Endothelial cell of umbilical vein (primary cell): ENCODE data around the gene LGALS7. TPM values are rescaled to one million over a fixed set of nuclear protein-coding genes. Genes with fewer than 3 reads are reported as not detected.

Experiments
- BruUV-seq: library from RNA; stranded (reverse); fragments of 400-500 nt; replicated peaks from 2 replicates; lab custom pipeline; 2021; lab: Mats Ljungman, UMichigan
- CTCF ChIA-PET: fragments of 300-600, 350-600 bp; sonication (Branson Sonifier 250); formaldehyde crosslinking; loops from one replicate; lab custom pipeline; 2021; ENCODE audit warnings: antibody characterized with exemption, inconsistent platforms; lab: Charles Lee
- POLR2A ChIA-PET: fragments of 300-600, 350-600 bp; sonication (Branson Sonifier 250); formaldehyde crosslinking; loops from one replicate; lab custom pipeline; 2021; ENCODE audit warnings: antibody characterized with exemption, inconsistent platforms; lab: Charles Lee
- DNase-seq: peaks from one replicate; pipeline ENCODE4 v3.0.0-alpha.2; 2011; ENCODE audit warnings: low read depth, low spot score
- FAIRE-seq: peaks from 2 replicates; lab custom pipeline; 2011; peaks lifted over from hg19 to GRCh38; lab: Jason Lieb, UNC
- H2AFZ ChIP-seq: 2 replicates; pipeline ENCODE4 v1.6.0; 2012; ENCODE audit warnings: low read depth, low read length, control low read depth, inconsistent platforms
- H3K27ac ChIP-seq: 2 replicates; pipeline ENCODE4 v1.5.1; 2011; ENCODE audit warnings: low read depth, mild to moderate bottlenecking, control low read depth, low read length, moderate library complexity; ENCODE audit not compliant: insufficient read depth
- H3K27me3 ChIP-seq, 2 experiments: 2 replicates each; pipeline versions ENCODE4 v1.6.0 to v1.6.1; 2011; ENCODE audit warnings: low read length in 2 of 2, mixed read lengths in 1 of 2; ENCODE audit not compliant: control insufficient read depth in 2 of 2, insufficient read depth in 2 of 2
- H3K36me3 ChIP-seq, 2 experiments: 2 replicates in 1 of 2; 3 replicates in 1 of 2; pipeline ENCODE4 v1.5.1; 2011; ENCODE audit warnings: low read length in 2 of 2, mild to moderate bottlenecking in 1 of 2, moderate library complexity in 1 of 2; ENCODE audit not compliant: control insufficient read depth in 2 of 2, insufficient read depth in 2 of 2; ENCODE audit errors: extremely low read depth in 1 of 2
- H3K4me1 ChIP-seq: 3 replicates; pipeline ENCODE4 v1.5.1; 2011; ENCODE audit warnings: mild to moderate bottlenecking, low read length; ENCODE audit not compliant: control insufficient read depth, insufficient read depth; ENCODE audit errors: extremely low read depth
- H3K4me2 ChIP-seq: 2 replicates; pipeline ENCODE4 v1.6.1; 2011; ENCODE audit warnings: low read length, control low read depth, mixed read lengths; ENCODE audit not compliant: insufficient read depth
- H3K4me3 ChIP-seq, 3 experiments: fragments of 200-600 bp in 1 of 3; sonication (generic), shearing (Covaris generic) in 1 of 3; replicated peaks in 1 of 3; 2 replicates each; pipeline ENCODE4 v1.5.1; 2011 to 2016; ENCODE audit warnings: control low read depth in 3 of 3, low read length in 3 of 3, mild to moderate bottlenecking in 2 of 3, inconsistent platforms in 1 of 3, low read depth in 1 of 3, moderate library complexity in 1 of 3; ENCODE audit not compliant: insufficient read depth in 1 of 3
- H3K79me2 ChIP-seq: 2 replicates; pipeline ENCODE4 v1.6.0; 2012; ENCODE audit warnings: low read length, inconsistent platforms; ENCODE audit not compliant: control insufficient read depth, insufficient read depth
- H3K9ac ChIP-seq: replicated peaks from 2 replicates; pipeline ENCODE3; 2011; ENCODE audit warnings: low read length, control low read depth; ENCODE audit not compliant: insufficient read depth; ENCODE audit errors: extremely low read depth
- H3K9me1 ChIP-seq: replicated peaks from 3 replicates; pipeline ENCODE4 v1.6.0; 2011; ENCODE audit warnings: mild to moderate bottlenecking, low read length; ENCODE audit not compliant: control insufficient read depth, insufficient read depth; ENCODE audit errors: extremely low read depth
- H3K9me3 ChIP-seq: replicated peaks from 2 replicates; pipeline ENCODE4 v1.5.1; 2012; ENCODE audit warnings: low read length, inconsistent platforms; ENCODE audit not compliant: control insufficient read depth, insufficient read depth
- H4K20me1 ChIP-seq: replicated peaks from 2 replicates; pipeline ENCODE3; 2011; ENCODE audit warnings: mild to moderate bottlenecking, low read length; ENCODE audit not compliant: control insufficient read depth, insufficient read depth; ENCODE audit errors: extremely low read depth
- EZH2 ChIP-seq: IDR thresholded peaks from 2 replicates; pipeline ENCODE4 v1.6.1; 2012; ENCODE audit warnings: borderline replicate concordance, low read depth, mild to moderate bottlenecking, moderate library complexity, low read length, inconsistent platforms; ENCODE audit not compliant: severe bottlenecking
- FOS ChIP-seq: IDR thresholded peaks from 2 replicates; pipeline ENCODE4 v1.6.1; 2011; ENCODE audit warnings: mild to moderate bottlenecking, low read length, moderate library complexity, borderline replicate concordance; ENCODE audit not compliant: insufficient read depth
- GATA2 ChIP-seq: IDR thresholded peaks from 2 replicates; pipeline ENCODE4 v1.7.0; 2011; ENCODE audit warnings: low read depth, mild to moderate bottlenecking, moderate library complexity, mixed read lengths, low read length; ENCODE audit not compliant: insufficient read length, insufficient read depth
- MYC ChIP-seq: IDR thresholded peaks from one replicate; pipeline ENCODE4 v1.6.1; 2011; ENCODE audit warnings: mild to moderate bottlenecking, low read depth, low read length
- POLR2A ChIP-seq: IDR thresholded peaks from 2 replicates; pipeline ENCODE4 v1.6.1; 2012; ENCODE audit warnings: low read depth, mild to moderate bottlenecking, control low read depth, low read length
- dilution Hi-C: fragments of 300-500 bp; cut with MboI; formaldehyde crosslinking; loops from one replicate; pipeline ENCODE4 v1.15.0; 2019; ENCODE audit warnings: low sequenced_read_pairs; ENCODE audit not compliant: extremely low pct_ligation_motif_present
- intact Hi-C: fragments of 100-400 bp; cut with micrococcal nuclease; formaldehyde crosslinking; loops from one replicate; pipeline ENCODE4 v1.10.0; 2022
- polyA plus RNA-seq, 4 experiments: library from polyadenylated mRNA; depleted of rRNA in 3 of 4; stranded (reverse) in 3 of 4; unstranded in 1 of 4; fragments of >200 nt; gene quantifications; 2 replicates each; pipeline versions ENCODE4 v1.2.1 to v1.2.3, GENCODE V29; 2011 to 2012; ENCODE audit warnings: missing spikeins in 1 of 4
- total RNA-seq: library from RNA; stranded (reverse); gene quantifications from 2 replicates; pipeline ENCODE4 v1.2.3, GENCODE V29; 2021
- TF ChIP-seq, protein P1 (sequence below): IDR thresholded peaks from 2 replicates; pipeline ENCODE4 v1.6.1; 2011; ENCODE audit not compliant: insufficient read depth, insufficient read length

LGALS7 gene
- total and polyA plus RNA-seq, 2 donors (not counting 3 experiments of a cell fraction or from before 2014, with no cell fraction given), result not detected

DNA sequence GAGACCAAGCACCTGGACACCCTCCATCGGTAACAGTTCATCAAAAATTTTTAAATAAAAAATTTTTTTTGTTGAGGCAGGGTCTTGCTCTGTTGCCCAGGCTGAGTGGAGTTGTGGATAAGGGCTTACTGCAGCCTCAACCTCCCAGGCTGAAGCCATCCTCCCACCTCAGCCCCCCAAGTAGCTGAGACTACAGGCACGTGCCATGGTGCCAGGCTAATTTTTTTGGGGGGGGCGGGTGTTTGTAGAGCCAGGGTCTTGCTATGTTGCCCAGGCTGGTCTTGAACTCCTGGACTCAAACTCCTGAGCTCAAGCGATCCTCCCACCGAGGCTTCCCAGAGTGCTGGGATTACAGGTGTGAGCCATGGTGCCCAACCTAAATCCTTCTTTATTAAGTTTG lies 20.4 kb upstream of the LGALS7 start:
- FAIRE-seq, result no peak
- no peak overlapping the region for H3K9ac ChIP-seq
- POLR2A ChIA-PET, result interaction anchor here (0.6 kb wide), 1 partner anchor 159 kb away, joined by 3 read pairs; no protein-coding TSS in a partner anchor
- no peaks in the 10 kb centered on the region for H3K9me1 ChIP-seq
- H3K4me3 ChIP-seq, result no peak overlapping the region
- no peaks in the 10 kb centered on the region for H3K9me3 ChIP-seq
- H3K27me3 ChIP-seq, result no peaks in the 10 kb centered on the region
- no peak for DNase-seq
- H4K20me1 ChIP-seq, result no peaks in the 10 kb centered on the region
- TF ChIP-seq GATA2, result no peak
- TF ChIP-seq, protein P1, sequence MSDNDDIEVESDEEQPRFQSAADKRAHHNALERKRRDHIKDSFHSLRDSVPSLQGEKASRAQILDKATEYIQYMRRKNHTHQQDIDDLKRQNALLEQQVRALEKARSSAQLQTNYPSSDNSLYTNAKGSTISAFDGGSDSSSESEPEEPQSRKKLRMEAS, result no peak
- no peak for TF ChIP-seq FOS
- TF ChIP-seq EZH2, result no peak
- no peak for TF ChIP-seq POLR2A
- TF ChIP-seq MYC, result no peak
- peaks cover 9% of the 10 kb centered on the region for H3K4me1 ChIP-seq
- CTCF ChIA-PET, result interaction anchor here (1.0 kb wide), 1 partner anchor 15 kb away, joined by 3 read pairs; no protein-coding TSS in a partner anchor
- H2AFZ ChIP-seq, result no peak overlapping the region
- dilution Hi-C loops (no loop called here), intact Hi-C loops (loop anchor here (5.0 kb wide), 1 partner anchor 39 kb away; the partner anchor contains the start of gene ECH1)
- H3K79me2 ChIP-seq, result no peaks in the 10 kb centered on the region
- no peak overlapping the region for H3K4me2 ChIP-seq
- H3K36me3 ChIP-seq, result no peaks in the 10 kb centered on the region
- H3K27ac ChIP-seq, result no peak overlapping the region
- BruUV-seq, result no TSS peak

- no peaks in the 10 kb centered on the region for H4K20me1 ChIP-seq
- no peaks in the 10 kb centered on the region for H3K9me1 ChIP-seq
- H3K4me1 ChIP-seq, result peaks cover 9% of the 10 kb centered on the region
- H3K27me3 ChIP-seq, result no peaks in the 10 kb centered on the region
- no TSS peak for BruUV-seq
- intact Hi-C loops (loop anchor here (5.0 kb wide), 1 partner anchor 39 kb away; the partner anchor contains the start of gene ECH1), dilution Hi-C loops (no loop called here)
- H3K79me2 ChIP-seq, result no peaks in the 10 kb centered on the region
- DNase-seq (no peak), FAIRE-seq (peak; percentile 76)
- peak overlapping the region; percentile 93 for H2AFZ ChIP-seq
- POLR2A ChIA-PET, result no interaction called here
- no peak overlapping the region for H3K27ac ChIP-seq
- CTCF ChIA-PET, result interaction anchor here (0.8 to 1.0 kb wide), 5 partner anchors 15 to 38 kb away, joined by 3 to 8 read pairs (median 4); partner anchors contain the start of genes ECH1 and LGALS7
- H3K4me2 ChIP-seq, result peak overlapping the region; percentile 22
- H3K36me3 ChIP-seq, result no peaks in the 10 kb centered on the region
- no peaks in the 10 kb centered on the region for H3K9me3 ChIP-seq
- no peak for TF ChIP-seq GATA2
- TF ChIP-seq FOS, result peak; percentile 30
- H3K4me3 ChIP-seq, result no peak overlapping the region
- H3K9ac ChIP-seq, result no peak overlapping the region
These were observed 19.9 kb upstream of the LGALS7 start for GRCh38 chr19:38793177-38793576.
